ENCODE data around the gene C6orf89.

The C6orf89 gene

GRCh38 chr6:36926708-36927513, 41.2 kb downstream of the C6orf89 start:
- no peak for DNase-seq (ENCODE audit: low spot score)
- no peak for TF ChIP-seq CTCF (IDR thresholded peaks at IDR 0.05; ENCODE audit: extremely low read depth, missing control alignments)

- no peak for TF ChIP-seq CTCF (IDR thresholded peaks at IDR 0.05; ENCODE audit: extremely low read depth, missing control alignments)
- no peak for DNase-seq (ENCODE audit: low spot score)
Observed at GRCh38 chr6:36927691-36928546, 42.2 kb downstream of the C6orf89 start.

GRCh38 chr6:36928547-36928918, 42.8 kb downstream of the C6orf89 start:
- DNase-seq (ENCODE audit: low spot score) = no peak
- TF ChIP-seq CTCF (IDR thresholded peaks at IDR 0.05; ENCODE audit: extremely low read depth, missing control alignments) = no peak

- TF ChIP-seq CTCF (IDR thresholded peaks at IDR 0.05; ENCODE audit: extremely low read depth, missing control alignments) = no peak
- DNase-seq (ENCODE audit: low spot score) = no peak
Observed at GRCh38 chr6:36929152-36929551, 43.4 kb downstream of the C6orf89 start.

- TF ChIP-seq CTCF (IDR thresholded peaks at IDR 0.05; ENCODE audit: extremely low read depth, missing control alignments) = no peak
- no peak for DNase-seq (ENCODE audit: low spot score)
Observed at GRCh38 chr6:36929607-36930006, 43.9 kb downstream of the C6orf89 start.

GRCh38 chr6:36930483-36930882, 44.7 kb downstream of the C6orf89 start:
- no peak for TF ChIP-seq CTCF (IDR thresholded peaks at IDR 0.05; ENCODE audit: extremely low read depth, missing control alignments)
- DNase-seq (ENCODE audit: low spot score) = no peak

- TF ChIP-seq CTCF (IDR thresholded peaks at IDR 0.05; ENCODE audit: extremely low read depth, missing control alignments) = no peak
- no peak for DNase-seq (ENCODE audit: low spot score)
Observed at GRCh38 chr6:36933102-36933501, 47.4 kb downstream of the C6orf89 start.
